Hematopoietic multipotent progenitor cell treated with erythropoietin and hydrocortisone succinate and interleukin-3 and kit ligand, for 6 days (in vitro differentiated cells): Measurements from ENCODE around the gene OXT.
A peak's percentile ranks its signal among the peaks of the same experiment; 100 is the strongest.
"Not testable (repeated sequence)": the region's sequence is repeated elsewhere in the genome, so short reads cannot be mapped to it uniquely, and the experiment has no call there.

Experiments used
- DNase-seq: peaks from one replicate; pipeline ENCODE4 v3.0.0-alpha.2; 2015

OXT gene

GRCh38 chr20:3071610-3072529 lies at the start of gene OXT:
Gene OXT (plus strand): TSS chr20:3071620. CDS start chr20:3071656, 36 bp downstream.
- DNase-seq = peak; percentile 50

- no peak for DNase-seq
Measured at GRCh38 chr20:3021777-3022176, 49.6 kb upstream of the OXT start.

DNA sequence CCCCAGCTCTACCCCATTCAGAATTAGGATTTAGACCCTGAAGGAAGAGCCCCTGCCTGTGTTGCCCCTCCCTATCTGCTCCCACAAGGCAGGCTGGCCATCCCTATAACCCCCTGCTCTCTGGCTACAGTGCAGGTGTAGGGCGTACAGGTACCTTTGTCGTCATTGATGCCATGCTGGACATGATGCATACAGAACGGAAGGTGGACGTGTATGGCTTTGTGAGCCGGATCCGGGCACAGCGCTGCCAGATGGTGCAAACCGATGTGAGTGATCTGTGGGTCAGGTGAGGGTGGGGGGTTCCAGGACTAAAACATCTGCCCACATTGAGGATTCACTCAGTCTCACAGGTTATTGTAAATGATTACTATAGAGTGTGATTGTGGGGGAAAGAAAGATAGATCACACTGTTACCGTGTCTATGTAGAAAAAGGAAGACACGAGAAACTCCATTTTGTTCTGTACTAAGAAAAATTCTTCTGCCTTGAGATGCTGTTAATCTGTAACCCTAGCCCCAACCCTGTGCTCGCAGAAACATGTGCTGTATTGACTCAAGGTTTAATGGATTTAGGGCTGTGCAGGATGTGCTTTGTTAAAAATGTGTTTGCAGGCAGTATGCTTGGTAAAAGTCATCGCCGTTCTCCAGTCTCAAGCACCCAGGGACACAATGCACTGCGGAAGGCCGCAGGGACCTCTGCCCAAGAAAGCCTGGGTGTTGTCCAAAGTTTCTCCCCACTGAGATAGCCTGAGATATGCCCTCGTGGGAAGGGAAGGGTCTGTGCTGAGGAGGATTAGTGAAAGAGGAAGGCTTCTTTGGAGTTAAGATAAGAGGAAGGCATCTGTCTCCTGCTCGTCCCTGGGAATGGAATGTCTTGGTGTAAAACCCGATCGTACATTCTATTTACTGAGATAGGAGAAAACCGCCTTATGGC lies 48.6 kb upstream of the OXT start:
- not testable (repeated sequence) for DNase-seq

DNA sequence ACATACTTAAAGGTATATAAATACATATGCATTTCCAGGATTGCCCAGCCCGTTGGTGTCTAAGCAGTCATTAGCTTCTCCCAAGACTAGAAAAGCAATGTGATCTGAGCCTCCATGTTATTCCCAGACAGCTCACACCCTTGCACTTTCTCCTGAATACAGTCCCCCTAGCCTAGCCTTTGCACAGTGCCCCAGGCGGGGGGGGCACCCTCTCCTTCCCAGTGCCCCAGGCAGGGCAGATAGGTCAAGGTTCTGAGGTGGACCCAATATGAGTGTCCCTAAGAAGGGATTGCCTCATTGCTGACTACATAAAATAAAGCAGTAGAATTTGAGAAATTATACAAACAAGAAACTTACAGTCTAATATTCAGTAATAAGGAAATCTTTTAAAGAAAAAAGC lies 43.4 kb upstream of the OXT start:
- DNase-seq = no peak

DNA sequence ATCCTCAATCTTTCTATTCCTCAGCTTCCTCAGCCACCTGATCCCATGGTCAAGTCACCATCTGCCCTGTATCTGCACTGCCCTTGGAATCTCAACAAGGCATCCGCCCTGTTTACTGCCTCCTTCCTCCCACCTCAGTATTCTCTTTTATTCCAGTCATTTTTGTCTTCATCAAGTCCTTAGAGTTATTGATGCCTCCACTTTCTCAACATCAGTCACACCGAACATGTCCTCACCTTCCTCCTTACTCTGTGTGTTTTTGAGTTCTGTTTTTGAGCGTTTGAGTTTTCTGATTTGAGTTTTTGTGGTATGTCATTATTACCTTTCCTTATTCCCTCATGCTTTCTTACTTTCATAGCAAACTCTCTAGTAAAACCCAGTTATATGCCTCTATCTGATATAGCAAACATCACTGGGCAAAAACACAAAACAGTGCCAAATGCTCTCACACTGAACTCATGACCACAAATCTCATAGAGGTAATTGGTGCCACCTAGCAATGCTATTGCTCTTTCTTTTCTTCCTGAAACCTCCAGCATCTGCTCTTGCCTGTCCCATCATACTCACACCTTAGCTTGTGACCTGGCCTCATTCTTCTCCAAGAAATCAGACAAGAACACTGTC lies 39.8 kb upstream of the OXT start:
- no peak for DNase-seq

DNA sequence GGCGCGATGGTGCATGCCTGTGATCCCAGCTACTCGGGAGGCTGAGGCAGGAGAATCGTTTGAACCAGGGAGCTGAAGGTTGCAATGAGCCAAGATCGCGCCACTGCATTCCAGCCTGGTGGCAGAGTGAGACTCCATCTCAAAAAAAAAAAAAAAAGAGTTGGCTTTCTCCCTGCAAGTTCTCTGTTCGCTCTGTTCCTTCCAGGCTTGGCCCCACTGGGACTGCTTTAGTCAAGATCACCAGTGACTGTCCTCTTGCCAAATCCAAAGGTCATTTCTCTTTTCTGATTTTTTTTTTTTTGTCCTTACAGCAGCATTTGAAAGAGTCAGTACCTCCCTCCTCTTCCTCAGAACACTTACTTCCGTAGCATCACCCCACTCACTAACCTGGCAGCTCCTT lies 38.8 kb upstream of the OXT start:
- DNase-seq = no peak

DNA sequence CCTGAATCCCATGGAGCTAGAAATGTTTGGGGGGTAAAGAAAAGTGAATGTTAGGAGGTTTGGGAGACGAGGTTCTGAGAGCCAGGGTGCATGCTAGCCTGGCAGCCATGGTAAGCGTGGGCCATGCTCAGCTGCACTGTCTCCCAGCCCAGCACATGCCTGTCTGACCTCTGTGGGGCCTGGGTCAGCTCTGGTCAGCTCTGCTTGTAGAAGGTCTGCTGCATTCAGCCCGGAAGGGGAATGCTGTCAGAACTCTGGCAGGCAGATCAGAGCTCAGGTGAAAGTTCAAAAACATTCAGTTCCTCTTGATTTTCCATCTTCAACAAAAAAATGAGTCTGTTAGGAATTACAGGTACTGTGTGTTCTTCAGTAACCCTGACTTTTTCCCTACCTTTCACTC lies 33.8 kb upstream of the OXT start:
- no peak for DNase-seq

- no peak for DNase-seq
Measured at GRCh38 chr20:3038454-3038853, 33.0 kb upstream of the OXT start.

DNA sequence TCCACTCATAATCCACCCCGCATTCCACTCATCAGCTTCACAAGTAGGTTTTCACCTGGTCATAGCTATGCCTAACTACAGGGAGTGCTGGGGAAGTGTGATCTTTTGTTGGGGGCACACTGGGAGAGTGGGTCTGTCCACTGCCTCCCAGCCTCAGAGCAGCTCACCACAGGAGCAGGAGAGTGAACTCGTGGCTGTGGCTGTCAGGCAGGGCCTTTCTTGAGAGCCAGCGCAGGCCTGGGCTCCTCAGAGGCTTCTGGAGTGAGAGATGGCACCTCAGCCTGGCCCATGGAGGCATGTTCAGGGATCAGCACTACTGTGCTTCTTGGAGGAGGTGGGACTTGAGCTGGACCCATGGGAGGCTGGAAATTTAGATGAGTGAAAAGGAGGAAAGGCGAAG lies 32.0 kb upstream of the OXT start:
- no peak for DNase-seq

DNA sequence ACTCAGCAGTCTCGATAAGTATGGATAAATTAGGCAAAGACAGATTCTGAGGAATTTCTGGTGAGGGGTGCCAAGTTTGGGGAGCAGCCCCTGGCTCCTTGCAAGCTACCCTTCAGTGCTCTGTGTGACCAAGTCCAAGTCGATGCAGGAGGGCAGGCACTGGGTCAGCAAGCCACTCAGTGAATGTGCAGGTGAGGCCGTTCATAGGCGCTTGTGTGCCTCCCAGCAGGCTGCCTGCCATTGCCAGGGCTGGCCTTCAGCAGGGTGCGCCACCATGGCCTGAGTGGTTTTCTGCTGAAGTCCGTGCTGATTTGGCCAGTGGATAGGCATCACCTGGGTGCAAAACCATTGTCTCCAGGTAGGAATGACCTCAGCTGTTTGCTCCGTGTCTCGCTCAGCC lies 31.3 kb upstream of the OXT start:
- no peak for DNase-seq

DNA sequence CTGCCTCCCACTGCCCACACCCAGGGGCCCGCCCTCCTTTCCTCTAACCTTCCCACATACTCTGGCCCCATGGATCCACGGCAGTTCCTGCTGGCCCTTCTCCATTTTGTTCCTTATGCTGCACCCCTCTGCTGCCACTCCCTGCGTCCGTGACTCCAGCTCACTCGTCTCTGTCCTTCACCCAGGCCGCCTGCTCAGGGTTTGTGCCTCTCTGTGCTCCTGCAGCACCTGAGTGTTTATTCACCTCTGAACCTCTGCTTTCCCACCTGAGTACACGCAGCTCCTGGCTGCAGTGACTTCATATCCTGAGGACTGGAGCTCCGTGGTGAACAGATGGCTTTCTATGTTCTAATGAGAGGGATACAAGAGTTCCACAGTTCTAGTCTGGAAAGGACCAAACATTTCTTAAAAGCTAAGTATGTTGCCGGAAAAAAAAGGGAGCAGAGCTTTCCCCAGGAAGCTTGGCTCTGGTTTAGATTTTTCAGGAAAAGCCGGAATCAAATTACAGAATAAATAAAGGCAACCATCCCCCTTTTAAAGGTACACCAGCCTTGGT lies 29.5 kb upstream of the OXT start:
- no peak for DNase-seq

DNA sequence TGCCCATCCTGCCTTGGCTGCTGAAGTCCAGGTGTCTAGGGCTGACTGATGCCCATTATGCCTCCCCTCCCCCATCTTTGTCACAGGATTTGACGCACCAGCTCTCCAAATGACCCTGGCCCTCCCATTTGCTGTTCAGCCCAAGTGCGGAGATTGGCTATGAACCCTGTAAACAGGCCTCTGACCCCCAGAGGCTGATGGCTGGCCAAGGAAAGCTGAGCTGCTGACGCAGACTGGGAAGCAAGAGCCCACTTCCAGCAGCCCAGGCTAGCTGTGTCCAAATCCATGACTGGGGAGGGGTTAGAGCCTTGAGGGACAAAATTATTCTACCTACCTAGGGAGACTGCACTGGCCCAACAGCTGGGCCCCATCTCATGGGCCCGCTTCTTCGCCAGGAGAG lies 28.8 kb upstream of the OXT start:
- DNase-seq = no peak

DNA sequence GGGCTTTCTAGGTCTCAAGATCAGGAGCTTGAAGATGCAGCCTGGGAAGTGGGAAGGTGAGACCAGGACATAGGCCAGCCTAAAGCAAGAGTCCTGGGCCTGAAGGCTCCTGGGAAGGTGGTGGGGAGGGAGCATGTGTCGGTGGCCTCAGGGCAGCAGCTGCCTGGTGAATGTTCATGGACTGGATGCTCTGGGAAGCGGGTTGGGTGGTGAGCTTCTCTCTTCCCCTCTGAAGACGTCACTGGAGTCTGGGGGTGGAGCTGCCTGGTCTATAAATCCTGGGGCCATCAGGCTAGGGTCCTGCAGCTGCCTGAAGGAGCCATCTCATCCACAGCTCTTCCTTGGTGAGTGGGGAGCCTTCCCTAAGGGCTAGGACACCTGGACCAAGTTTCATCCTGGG lies 28.1 kb upstream of the OXT start, which contains the start of gene GNRH2:
Gene GNRH2 (plus strand): TSS at position 301 of the 400 bp plus-strand sequence. CDS start 793 bp downstream, outside the sequence.
- DNase-seq = no peak

- no peak for DNase-seq
Measured at GRCh38 chr20:3044336-3044965, 27.0 kb upstream of the OXT start.

- DNase-seq = peak; percentile 86
Measured at GRCh38 chr20:3045042-3045815, 26.2 kb upstream of the OXT start.

DNA sequence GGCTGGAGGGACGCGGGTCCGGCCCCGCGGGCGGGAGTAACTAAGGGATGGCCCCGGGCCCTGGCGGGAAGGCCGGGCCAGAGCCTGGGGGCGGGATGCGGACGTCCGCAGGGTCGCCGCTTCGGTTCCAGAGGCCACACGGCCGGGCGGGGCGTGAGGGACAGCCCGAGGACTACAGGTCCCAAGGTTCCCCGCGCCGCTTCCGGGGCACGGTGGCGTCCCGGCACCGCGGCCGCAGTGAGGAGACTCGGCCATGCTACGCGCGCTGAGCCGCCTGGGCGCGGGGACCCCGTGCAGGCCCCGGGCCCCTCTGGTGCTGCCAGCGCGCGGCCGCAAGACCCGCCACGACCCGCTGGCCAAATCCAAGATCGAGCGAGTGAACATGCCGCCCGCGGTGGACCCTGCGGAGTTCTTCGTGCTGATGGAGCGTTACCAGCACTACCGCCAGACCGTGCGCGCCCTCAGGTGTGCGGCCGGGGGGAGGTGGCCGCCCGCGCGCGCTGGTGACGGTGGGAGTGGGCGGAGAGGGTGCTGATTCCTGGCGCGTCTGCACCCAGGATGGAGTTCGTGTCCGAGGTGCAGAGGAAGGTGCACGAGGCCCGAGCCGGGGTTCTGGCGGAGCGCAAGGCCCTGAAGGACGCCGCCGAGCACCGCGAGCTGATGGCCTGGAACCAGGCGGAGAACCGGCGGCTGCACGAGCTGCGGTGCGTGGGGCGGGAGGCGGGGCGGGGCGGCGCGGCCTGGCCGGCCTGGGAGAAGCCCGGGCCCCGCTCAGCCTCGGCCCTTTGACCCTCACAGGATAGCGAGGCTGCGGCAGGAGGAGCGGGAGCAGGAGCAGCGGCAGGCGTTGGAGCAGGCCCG lies 25.4 kb upstream of the OXT start, which contains the start of gene MRPS26:
Gene MRPS26 (plus strand): TSS at position 237 of the 861 bp plus-strand sequence. CDS start 17 bp downstream, at position 254.
- DNase-seq = peak; percentile 94

DNA sequence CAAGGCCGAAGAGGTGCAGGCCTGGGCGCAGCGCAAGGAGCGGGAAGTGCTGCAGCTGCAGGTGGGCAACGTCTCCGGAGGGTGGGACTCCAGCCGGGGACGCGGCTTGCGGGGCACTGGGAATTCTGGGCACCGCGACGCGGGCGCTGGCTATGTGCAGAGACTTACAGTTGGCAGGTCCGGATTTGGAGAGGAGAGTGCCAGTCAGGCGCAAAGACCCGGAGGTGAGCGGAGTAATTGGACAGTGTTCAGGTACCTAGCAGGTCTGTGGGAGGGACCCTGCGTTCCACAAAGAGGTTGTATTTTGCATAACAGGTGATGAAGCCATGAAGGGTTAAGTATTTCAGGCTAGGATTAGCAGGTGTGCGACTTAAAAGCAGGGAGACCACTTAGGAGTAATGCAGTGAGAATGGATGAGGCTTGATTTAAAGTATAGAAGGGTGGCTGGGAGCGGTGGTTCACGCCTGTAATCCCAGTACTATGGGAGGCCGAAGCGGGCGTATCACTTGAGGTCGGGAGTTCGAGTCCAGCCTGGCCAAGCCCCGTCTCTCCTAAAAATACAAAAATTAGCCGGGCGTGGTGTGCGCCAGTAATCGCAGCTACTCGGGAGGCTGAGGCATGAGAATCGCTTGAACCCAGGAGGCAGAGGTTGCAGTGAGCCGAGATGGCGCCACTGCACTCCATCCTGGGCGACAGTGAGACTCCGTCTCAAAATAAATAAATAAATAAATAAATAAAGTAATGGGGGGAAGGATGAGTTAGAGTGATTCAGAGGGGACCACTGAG lies 24.6 kb upstream of the OXT start:
- DNase-seq = no peak

- peak; percentile 39 for DNase-seq
Measured at GRCh38 chr20:3047486-3048419, 23.7 kb upstream of the OXT start.
